ENCODE results near the gene ABHD10.

DNA sequence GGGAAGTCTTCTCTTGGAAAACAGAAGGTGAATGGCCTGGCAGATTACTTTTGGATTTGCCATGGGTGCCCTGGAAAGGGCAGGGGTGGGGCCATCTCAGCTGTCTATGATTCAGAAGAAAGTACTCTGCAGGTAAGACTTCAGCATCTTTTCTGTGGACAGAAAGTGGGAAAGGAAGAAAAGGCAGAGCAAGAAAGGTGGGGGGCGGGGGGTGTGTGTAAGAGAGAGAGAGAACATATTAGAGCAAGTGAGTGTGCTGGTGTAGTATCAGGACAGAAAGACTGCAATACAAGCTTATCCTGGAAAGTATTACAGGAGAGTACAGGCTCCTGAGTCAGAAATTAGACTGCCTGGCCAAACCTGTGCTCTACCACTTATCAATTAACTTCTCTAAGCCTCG is 25.4 kb downstream of the ABHD10 start:
- no peak for TF ChIP-seq POLR2A (IDR thresholded peaks at IDR 0.05; ENCODE audit: low read depth)
- TF ChIP-seq, protein P1, sequence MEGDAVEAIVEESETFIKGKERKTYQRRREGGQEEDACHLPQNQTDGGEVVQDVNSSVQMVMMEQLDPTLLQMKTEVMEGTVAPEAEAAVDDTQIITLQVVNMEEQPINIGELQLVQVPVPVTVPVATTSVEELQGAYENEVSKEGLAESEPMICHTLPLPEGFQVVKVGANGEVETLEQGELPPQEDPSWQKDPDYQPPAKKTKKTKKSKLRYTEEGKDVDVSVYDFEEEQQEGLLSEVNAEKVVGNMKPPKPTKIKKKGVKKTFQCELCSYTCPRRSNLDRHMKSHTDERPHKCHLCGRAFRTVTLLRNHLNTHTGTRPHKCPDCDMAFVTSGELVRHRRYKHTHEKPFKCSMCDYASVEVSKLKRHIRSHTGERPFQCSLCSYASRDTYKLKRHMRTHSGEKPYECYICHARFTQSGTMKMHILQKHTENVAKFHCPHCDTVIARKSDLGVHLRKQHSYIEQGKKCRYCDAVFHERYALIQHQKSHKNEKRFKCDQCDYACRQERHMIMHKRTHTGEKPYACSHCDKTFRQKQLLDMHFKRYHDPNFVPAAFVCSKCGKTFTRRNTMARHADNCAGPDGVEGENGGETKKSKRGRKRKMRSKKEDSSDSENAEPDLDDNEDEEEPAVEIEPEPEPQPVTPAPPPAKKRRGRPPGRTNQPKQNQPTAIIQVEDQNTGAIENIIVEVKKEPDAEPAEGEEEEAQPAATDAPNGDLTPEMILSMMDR (IDR thresholded peaks at IDR 0.05), result no peak
